ENCODE measurements around the gene ELL. TPM values are rescaled to one million over a fixed set of nuclear protein-coding genes. Genes with fewer than 3 reads are reported as not detected.
A peak's percentile ranks its signal among the peaks of the same experiment; 100 is the strongest.

The ELL gene
- polyA plus RNA-seq, 1 donor, result 9.6 TPM

GRCh38 chr19:18460900-18461299 is 61.0 kb downstream of the ELL start:
- DNase-seq, result no peak
- Histone ChIP-seq H3K36me3 (ENCODE audit: control insufficient read depth, insufficient read depth, low read length) (peaks cover 75% of the 10 kb centered on the region), H3K9me3 (ENCODE audit: control insufficient read depth, low read depth, low read length) (no peaks in the 10 kb centered on the region), H3K4me3 (ENCODE audit: low read length) (no peak overlapping the region), H3K27me3 (ENCODE audit: control insufficient read depth, insufficient read depth, low read length) (no peaks in the 10 kb centered on the region), H3K27ac (ENCODE audit: low read length) (no peak overlapping the region), H3K4me1 (ENCODE audit: control insufficient read depth, insufficient read depth, low read length) (peaks cover 14% of the 10 kb centered on the region)
- no CpG with 5 or more reads among the region's 12 CpGs for WGBS (ENCODE audit: insufficient coverage, low lambda C conversion rate)

DNA sequence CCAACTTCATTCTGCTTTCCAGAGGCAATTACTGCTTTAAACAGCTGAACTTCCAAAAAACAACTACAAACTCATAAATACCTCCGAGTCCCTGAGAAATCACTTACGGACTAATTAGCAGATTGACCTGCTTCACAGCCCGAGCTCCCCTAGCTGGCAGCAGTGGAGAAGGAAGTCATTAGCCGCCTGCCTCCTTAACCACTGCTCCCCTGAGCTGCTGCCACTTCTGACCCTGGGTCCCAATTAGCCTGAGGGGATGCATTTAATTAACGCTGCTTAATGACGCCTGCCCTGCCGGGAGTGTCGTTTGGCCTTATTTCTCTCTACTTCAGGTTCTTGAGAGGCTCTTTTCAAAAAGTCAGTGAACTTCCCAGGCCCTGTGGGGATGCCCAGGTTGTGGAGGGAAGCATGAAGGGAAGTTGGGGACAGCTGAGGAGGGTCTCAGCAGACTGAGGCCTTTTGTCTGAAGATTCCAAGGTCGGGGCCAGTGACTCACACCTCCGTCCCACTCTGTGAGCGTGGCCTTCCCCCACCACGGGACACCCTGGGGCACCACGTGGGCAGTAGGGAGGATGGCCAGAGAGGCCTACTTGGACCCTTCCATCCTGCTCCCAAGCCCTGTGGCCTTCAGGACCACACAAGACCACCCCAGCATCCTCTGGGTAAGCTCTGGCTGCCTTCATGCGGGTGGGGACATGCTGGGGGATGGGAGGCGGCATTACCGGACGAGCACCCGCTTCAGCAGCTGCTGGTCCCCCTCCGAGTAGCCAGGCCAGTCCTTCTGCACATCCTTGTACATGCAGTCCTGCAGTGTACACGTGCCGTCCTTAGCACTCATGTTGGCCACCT is 64.2 kb downstream of the ELL start:
- H3K27me3 ChIP-seq (ENCODE audit: control insufficient read depth, insufficient read depth, low read length), result no peaks in the 10 kb centered on the region
- H3K36me3 ChIP-seq (ENCODE audit: control insufficient read depth, insufficient read depth, low read length), result peaks cover 61% of the 10 kb centered on the region
- WGBS (ENCODE audit: insufficient coverage, low lambda C conversion rate), result no CpG with 5 or more reads among the region's 21 CpGs
- no peak overlapping the region for H3K4me3 ChIP-seq (ENCODE audit: low read length)
- no peak for DNase-seq
- peaks cover 7% of the 10 kb centered on the region for H3K4me1 ChIP-seq (ENCODE audit: control insufficient read depth, insufficient read depth, low read length)
- no peaks in the 10 kb centered on the region for H3K9me3 ChIP-seq (ENCODE audit: control insufficient read depth, low read depth, low read length)
- no peak overlapping the region for H3K27ac ChIP-seq (ENCODE audit: low read length)

DNA sequence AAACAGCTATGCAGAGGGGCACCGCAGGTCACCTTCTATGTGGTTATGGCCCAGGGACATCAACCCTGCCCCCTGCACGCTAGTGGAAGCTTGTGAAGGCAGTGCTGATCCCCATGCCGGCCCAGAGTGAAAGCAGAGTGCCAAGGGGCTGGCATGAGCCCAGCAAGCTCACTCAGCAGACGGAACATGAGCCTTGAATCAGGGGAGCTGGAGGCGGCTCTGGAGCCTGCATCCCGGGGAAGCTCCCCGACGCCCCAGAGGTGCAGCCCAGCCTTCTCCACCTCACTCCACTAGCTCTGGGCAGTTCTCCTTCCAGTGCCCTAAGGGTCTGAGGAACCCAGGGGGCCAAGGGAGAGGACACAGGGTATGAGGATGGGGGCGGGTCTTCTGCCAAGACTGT is 64.9 kb downstream of the ELL start:
- H3K9me3 ChIP-seq (ENCODE audit: control insufficient read depth, low read depth, low read length), result no peaks in the 10 kb centered on the region
- peaks cover 7% of the 10 kb centered on the region for H3K4me1 ChIP-seq (ENCODE audit: control insufficient read depth, insufficient read depth, low read length)
- WGBS (ENCODE audit: insufficient coverage, low lambda C conversion rate), result no CpG with 5 or more reads among the region's 9 CpGs
- H3K27ac ChIP-seq (ENCODE audit: low read length), result no peak overlapping the region
- peaks cover 65% of the 10 kb centered on the region for H3K36me3 ChIP-seq (ENCODE audit: control insufficient read depth, insufficient read depth, low read length)
- H3K27me3 ChIP-seq (ENCODE audit: control insufficient read depth, insufficient read depth, low read length), result no peaks in the 10 kb centered on the region
- no peak overlapping the region for H3K4me3 ChIP-seq (ENCODE audit: low read length)
- DNase-seq, result no peak

DNA sequence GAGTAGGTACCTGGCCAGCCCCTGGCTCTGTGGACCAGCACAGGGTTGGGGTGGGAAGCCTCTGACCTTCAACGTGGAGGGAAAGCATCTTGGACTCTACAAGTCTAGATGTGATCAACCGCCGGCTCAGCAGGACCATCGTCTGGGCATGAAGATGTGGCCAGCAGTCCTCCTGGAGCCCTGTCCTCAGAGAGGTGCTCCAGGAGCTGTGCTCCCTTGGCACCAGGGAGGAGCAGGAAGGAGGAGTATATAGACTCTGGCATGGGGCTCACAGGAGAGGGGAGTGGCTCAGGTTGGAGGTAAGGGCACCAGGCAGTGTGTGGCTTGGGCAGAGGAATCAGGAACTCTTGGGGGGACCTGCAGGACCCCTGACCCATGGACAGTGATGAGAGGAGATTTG is 65.6 kb downstream of the ELL start:
- Histone ChIP-seq H3K36me3 (ENCODE audit: control insufficient read depth, insufficient read depth, low read length) (peaks cover 64% of the 10 kb centered on the region), H3K4me3 (ENCODE audit: low read length) (no peak overlapping the region), H3K9me3 (ENCODE audit: control insufficient read depth, low read depth, low read length) (no peaks in the 10 kb centered on the region), H3K4me1 (ENCODE audit: control insufficient read depth, insufficient read depth, low read length) (peaks cover 7% of the 10 kb centered on the region), H3K27me3 (ENCODE audit: control insufficient read depth, insufficient read depth, low read length) (no peaks in the 10 kb centered on the region), H3K27ac (ENCODE audit: low read length) (no peak overlapping the region)
- WGBS (ENCODE audit: insufficient coverage, low lambda C conversion rate), result no CpG with 5 or more reads among the region's 4 CpGs
- no peak for DNase-seq

DNA sequence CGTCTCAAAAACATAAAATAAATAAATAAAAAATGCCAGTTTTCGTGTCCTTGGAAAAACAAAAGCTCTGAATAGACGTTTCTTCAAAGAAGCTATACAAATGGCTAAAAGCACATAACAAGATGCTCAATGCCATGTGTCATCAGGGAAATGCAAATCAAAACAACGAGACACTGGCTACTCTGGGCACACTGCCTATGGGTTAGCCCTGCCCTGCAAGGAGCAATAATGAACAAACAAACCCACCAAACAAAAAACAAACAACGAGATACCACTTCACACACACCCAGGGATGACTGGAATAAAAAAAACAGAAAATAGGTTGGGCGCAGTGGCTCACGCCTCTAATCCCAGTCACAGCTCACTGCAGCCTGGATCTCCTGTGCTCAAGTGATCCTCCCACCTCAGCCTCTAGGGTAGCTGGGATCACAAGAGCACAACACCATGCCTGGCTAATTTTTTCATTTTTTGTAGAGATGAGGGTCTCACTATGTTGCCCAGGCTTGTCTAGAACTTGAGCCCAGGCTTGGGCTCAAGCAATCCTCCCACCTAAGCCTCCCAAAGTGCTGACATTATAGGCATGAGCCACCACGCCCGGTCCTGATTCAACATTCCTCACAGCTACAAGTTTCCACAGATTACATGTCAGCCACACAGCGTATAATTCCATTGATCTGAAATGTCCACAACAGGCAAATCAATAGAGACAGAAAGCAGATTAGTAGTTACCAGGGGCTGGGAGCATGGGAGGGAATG is 68.4 kb downstream of the ELL start:
- H3K4me3 ChIP-seq (ENCODE audit: low read length), result no peak overlapping the region
- no peak for DNase-seq
- WGBS (ENCODE audit: insufficient coverage, low lambda C conversion rate), result 82% methylated on average over 3 of the region's 10 CpGs
- peaks cover 69% of the 10 kb centered on the region for H3K36me3 ChIP-seq (ENCODE audit: control insufficient read depth, insufficient read depth, low read length)
- H3K4me1 ChIP-seq (ENCODE audit: control insufficient read depth, insufficient read depth, low read length), result peaks cover 4% of the 10 kb centered on the region
- peaks cover 3% of the 10 kb centered on the region for H3K9me3 ChIP-seq (ENCODE audit: control insufficient read depth, low read depth, low read length)
- no peak overlapping the region for H3K27ac ChIP-seq (ENCODE audit: low read length)
- H3K27me3 ChIP-seq (ENCODE audit: control insufficient read depth, insufficient read depth, low read length), result no peaks in the 10 kb centered on the region

DNA sequence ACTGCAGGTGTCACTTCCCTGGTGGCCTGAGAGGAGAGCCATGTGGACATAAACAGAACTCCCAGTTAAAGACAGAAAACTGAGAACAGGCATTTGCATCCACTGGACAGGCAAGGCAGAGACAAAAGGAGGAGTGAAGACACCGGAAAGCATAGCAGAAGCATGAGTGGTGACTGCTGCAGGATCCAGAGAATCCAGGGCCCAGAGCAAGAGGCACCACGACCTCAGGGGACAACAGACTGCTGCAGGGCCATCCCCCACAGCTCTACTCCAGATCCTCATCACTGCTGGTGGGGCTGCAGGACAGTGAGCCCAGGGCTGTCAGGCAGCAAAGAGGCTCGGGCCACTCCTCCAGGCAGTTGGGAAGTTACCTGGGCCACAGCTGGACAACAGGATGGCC is 69.5 kb downstream of the ELL start:
- Histone ChIP-seq H3K4me3 (ENCODE audit: low read length) (no peak overlapping the region), H3K27ac (ENCODE audit: low read length) (no peak overlapping the region), H3K27me3 (ENCODE audit: control insufficient read depth, insufficient read depth, low read length) (no peaks in the 10 kb centered on the region), H3K36me3 (ENCODE audit: control insufficient read depth, insufficient read depth, low read length) (peaks cover 64% of the 10 kb centered on the region), H3K9me3 (ENCODE audit: control insufficient read depth, low read depth, low read length) (peaks cover 3% of the 10 kb centered on the region), H3K4me1 (ENCODE audit: control insufficient read depth, insufficient read depth, low read length) (peaks cover 4% of the 10 kb centered on the region)
- no CpG with 5 or more reads among the region's 3 CpGs for WGBS (ENCODE audit: insufficient coverage, low lambda C conversion rate)
- no peak for DNase-seq

DNA sequence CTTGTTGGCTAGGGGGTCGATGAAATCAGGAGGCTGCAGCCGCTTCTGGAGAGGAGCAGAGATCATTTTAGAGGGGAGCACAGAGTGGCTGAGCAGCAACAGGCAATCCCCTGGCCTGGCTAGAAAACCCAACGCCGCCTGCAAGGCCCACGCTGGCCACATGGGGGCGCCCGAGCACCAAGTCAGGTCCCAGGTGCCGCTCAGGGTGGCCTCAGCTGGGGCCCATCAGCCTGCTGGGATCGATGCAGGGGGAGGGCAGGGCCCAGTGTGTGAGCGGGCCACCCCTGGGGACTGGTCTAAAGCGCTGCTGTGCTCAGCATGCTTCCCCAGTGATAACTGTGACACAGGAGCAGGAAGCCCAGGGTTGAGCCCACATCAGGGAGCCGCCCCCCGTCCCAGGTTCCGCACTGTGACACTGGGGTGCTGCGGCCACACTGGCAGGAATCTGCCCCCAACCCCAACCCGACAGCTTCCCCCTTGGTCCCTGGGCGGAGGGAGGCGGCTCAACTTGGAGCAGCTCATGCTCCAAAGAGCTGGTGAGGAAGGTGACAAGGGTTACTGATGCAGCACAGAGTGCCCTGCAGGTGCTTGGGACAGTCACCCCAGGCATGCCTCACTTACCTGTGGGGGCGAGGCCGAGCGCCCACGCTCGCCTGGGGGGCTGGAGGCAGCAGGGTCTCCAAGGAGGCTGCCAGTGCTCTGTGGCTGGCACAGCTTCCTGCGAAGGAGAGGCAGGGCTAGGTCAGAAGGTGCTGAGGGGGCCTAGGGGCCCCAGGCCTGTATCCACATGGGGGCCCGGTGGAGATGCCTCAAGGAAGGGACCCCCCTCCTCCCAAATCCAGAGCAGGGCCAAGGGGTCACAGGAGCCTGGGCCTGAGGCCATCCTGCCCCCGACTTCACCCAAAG is 70.7 kb downstream of the ELL start:
- Histone ChIP-seq H3K27me3 (ENCODE audit: control insufficient read depth, insufficient read depth, low read length) (no peaks in the 10 kb centered on the region), H3K27ac (ENCODE audit: low read length) (no peak overlapping the region), H3K36me3 (ENCODE audit: control insufficient read depth, insufficient read depth, low read length) (peaks cover 62% of the 10 kb centered on the region), H3K9me3 (ENCODE audit: control insufficient read depth, low read depth, low read length) (peaks cover 3% of the 10 kb centered on the region), H3K4me3 (ENCODE audit: low read length) (no peak overlapping the region), H3K4me1 (ENCODE audit: control insufficient read depth, insufficient read depth, low read length) (peaks cover 7% of the 10 kb centered on the region)
- WGBS (ENCODE audit: insufficient coverage, low lambda C conversion rate), result no CpG with 5 or more reads among the region's 26 CpGs
- peak; percentile 62 to 64 for DNase-seq

DNA sequence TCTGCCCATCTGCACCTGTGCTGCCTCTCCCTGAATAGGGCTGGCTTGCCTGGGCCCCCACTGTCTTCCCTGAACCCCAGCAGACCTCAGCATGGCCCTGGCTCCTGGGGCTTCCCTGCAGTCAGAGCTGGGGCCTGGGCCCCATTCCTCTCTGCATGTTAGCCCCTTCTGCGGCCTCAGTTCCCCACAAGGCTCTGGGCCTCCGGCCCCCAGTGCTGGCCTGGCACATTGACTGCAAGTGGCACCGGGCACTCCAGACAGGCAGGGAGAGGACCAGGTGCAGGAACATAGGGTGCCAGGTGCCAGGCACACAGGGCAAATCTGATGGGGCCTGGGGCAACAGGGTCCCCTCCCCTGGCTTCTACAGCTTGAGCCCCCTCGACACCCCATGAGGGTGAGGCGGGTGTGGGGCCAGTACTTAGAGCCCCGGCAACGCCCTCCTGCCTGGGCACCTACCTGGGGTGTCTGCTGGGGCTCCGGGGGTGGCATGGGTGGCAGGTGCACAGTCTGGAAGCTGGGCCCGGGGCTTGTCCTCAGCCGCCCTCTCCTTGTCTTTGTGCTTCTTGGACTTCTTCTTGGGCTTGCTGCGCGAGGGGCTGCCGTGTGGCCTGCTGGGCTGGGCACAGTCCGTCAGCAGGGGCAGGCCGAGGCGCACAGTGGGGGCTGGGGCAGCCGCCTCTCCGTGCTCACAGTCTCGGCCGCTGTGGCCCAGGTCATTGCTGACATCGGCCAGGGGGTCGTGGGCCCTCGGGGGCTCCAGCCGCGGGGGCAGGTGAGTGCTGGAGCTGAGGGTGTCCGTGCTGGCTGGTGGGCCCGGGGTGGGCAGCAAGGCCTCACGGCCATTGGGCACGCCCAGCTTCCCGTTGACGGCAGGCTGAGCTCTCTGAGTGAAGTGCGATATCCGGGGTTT is 71.6 kb downstream of the ELL start:
- no CpG with 5 or more reads among the region's 33 CpGs for WGBS (ENCODE audit: insufficient coverage, low lambda C conversion rate)
- Histone ChIP-seq H3K36me3 (ENCODE audit: control insufficient read depth, insufficient read depth, low read length) (peaks cover 67% of the 10 kb centered on the region), H3K4me3 (ENCODE audit: low read length) (no peak overlapping the region), H3K9me3 (ENCODE audit: control insufficient read depth, low read depth, low read length) (peaks cover 3% of the 10 kb centered on the region), H3K27me3 (ENCODE audit: control insufficient read depth, insufficient read depth, low read length) (no peaks in the 10 kb centered on the region), H3K4me1 (ENCODE audit: control insufficient read depth, insufficient read depth, low read length) (peaks cover 15% of the 10 kb centered on the region), H3K27ac (ENCODE audit: low read length) (no peak overlapping the region)
- DNase-seq, result no peak

GRCh38 chr19:18449552-18449951 is 72.3 kb downstream of the ELL start:
- Histone ChIP-seq H3K9me3 (ENCODE audit: control insufficient read depth, low read depth, low read length) (peaks cover 4% of the 10 kb centered on the region), H3K27me3 (ENCODE audit: control insufficient read depth, insufficient read depth, low read length) (no peaks in the 10 kb centered on the region), H3K36me3 (ENCODE audit: control insufficient read depth, insufficient read depth, low read length) (peaks cover 72% of the 10 kb centered on the region), H3K4me3 (ENCODE audit: low read length) (no peak overlapping the region), H3K4me1 (ENCODE audit: control insufficient read depth, insufficient read depth, low read length) (peaks cover 21% of the 10 kb centered on the region), H3K27ac (ENCODE audit: low read length) (no peak overlapping the region)
- DNase-seq, result no peak
- no CpG with 5 or more reads among the region's 14 CpGs for WGBS (ENCODE audit: insufficient coverage, low lambda C conversion rate)
